Upper lobe of right lung (tissue), 1 donor: Measurements from ENCODE around the gene NDC80. TPM values are rescaled to one million over a fixed set of nuclear protein-coding genes. Genes with fewer than 3 reads are reported as not detected.

Source experiments
- ATAC-seq: fragments of 200-7000 bp; cut with Tn5 transposase; one replicate; pipeline ENCODE4 v1.9.1; 2020; ENCODE audit warnings: mild to moderate bottlenecking, moderate library complexity
- DNase-seq: peaks from one replicate; pipeline ENCODE4 v3.0.0-alpha.2; 2020
- H3K27ac ChIP-seq: fragments of 200-600 bp; one replicate; pipeline ENCODE4 v1.8.0; 2022
- H3K27me3 ChIP-seq: fragments of 200-600 bp; one replicate; pipeline ENCODE4 v1.8.0; 2022; ENCODE audit warnings: mild to moderate bottlenecking
- H3K36me3 ChIP-seq: fragments of 200-600 bp; one replicate; pipeline ENCODE4 v1.8.0; 2022
- H3K4me1 ChIP-seq: fragments of 200-600 bp; one replicate; pipeline ENCODE4 v1.8.0; 2022
- H3K4me3 ChIP-seq: fragments of 200-600 bp; one replicate; pipeline ENCODE4 v1.8.0; 2022; ENCODE audit warnings: mild to moderate bottlenecking
- H3K9me3 ChIP-seq: fragments of 200-600 bp; one replicate; pipeline ENCODE4 v1.8.0; 2022
- CTCF ChIP-seq: fragments of 200-600 bp; IDR thresholded peaks from one replicate; pipeline ENCODE4 v1.8.0; 2022; ENCODE audit warnings: antibody characterized with exemption
- intact Hi-C: fragments of 100-400 bp; cut with DNase I; formaldehyde crosslinking; loops from one replicate; pipeline ENCODE4 v1.11.0; 2022
- total RNA-seq: library from RNA; stranded (reverse); fragmentation: NEBNext Ultra II Directional; extraction: Animal tissue kit (Norgen Biotek cat#: 25700); gene quantifications from one replicate; pipeline ENCODE4 v1.2.1, GENCODE V29; 2021
- donor health status: DM: no; HTN: yes; CAD: no; lungs with severe emphysema.

NDC80 gene
- total RNA-seq, 1 donor from 2014 or later = 0.69 TPM

GRCh38 chr18:2547477-2548087 lies 23.8 kb upstream of the NDC80 start:
- Histone ChIP-seq H3K27me3 (no peaks in the 10 kb centered on the region), H3K36me3 (peaks cover 12% of the 10 kb centered on the region), H3K27ac (no peak overlapping the region), H3K4me1 (no peaks in the 10 kb centered on the region), H3K4me3 (no peak overlapping the region), H3K9me3 (no peaks in the 10 kb centered on the region)
- ATAC-seq (peak; percentile 61), DNase-seq (no peak)
- intact Hi-C loops = no loop called here
- TF ChIP-seq CTCF = peak; percentile 62

GRCh38 chr18:2549462-2549861 lies 21.9 kb upstream of the NDC80 start:
- no peaks in the 10 kb centered on the region for H3K9me3 ChIP-seq
- H3K4me3 ChIP-seq = no peak overlapping the region
- no peak for ATAC-seq
- H3K27me3 ChIP-seq = no peaks in the 10 kb centered on the region
- intact Hi-C loops = no loop called here
- H3K4me1 ChIP-seq = no peaks in the 10 kb centered on the region
- peaks cover 12% of the 10 kb centered on the region for H3K36me3 ChIP-seq
- TF ChIP-seq CTCF = no peak
- no peak overlapping the region for H3K27ac ChIP-seq
- DNase-seq = no peak

- no peak for ATAC-seq
Measured at GRCh38 chr18:2551425-2551824, 19.9 kb upstream of the NDC80 start.

GRCh38 chr18:2554696-2555095 lies 16.7 kb upstream of the NDC80 start:
- no peak for DNase-seq
- intact Hi-C loops = no loop called here
- Histone ChIP-seq H3K4me3 (no peak overlapping the region), H3K27ac (no peak overlapping the region), H3K36me3 (peaks cover 8% of the 10 kb centered on the region), H3K4me1 (no peaks in the 10 kb centered on the region), H3K9me3 (no peaks in the 10 kb centered on the region), H3K27me3 (no peaks in the 10 kb centered on the region)
- ATAC-seq = no peak
- no peak for TF ChIP-seq CTCF

More at GRCh38 chr18:2551425-2551824, 19.9 kb upstream of the NDC80 start:
- no peaks in the 10 kb centered on the region for H3K27me3 ChIP-seq
- no peak overlapping the region for H3K27ac ChIP-seq
- no peak for DNase-seq
- peaks cover 12% of the 10 kb centered on the region for H3K36me3 ChIP-seq
- TF ChIP-seq CTCF = no peak
- H3K4me3 ChIP-seq = no peak overlapping the region
- H3K9me3 ChIP-seq = no peaks in the 10 kb centered on the region
- intact Hi-C loops = no loop called here
- H3K4me1 ChIP-seq = no peaks in the 10 kb centered on the region

GRCh38 chr18:2555895-2556294 lies 15.5 kb upstream of the NDC80 start:
- H3K27me3 ChIP-seq = no peaks in the 10 kb centered on the region
- no peak for ATAC-seq
- intact Hi-C loops = no loop called here
- TF ChIP-seq CTCF = no peak
- H3K27ac ChIP-seq = no peak overlapping the region
- no peaks in the 10 kb centered on the region for H3K4me1 ChIP-seq
- no peak overlapping the region for H3K4me3 ChIP-seq
- H3K36me3 ChIP-seq = peaks cover 8% of the 10 kb centered on the region
- H3K9me3 ChIP-seq = no peaks in the 10 kb centered on the region
- DNase-seq = no peak

GRCh38 chr18:2557536-2557935 lies 13.8 kb upstream of the NDC80 start:
- TF ChIP-seq CTCF = no peak
- Histone ChIP-seq H3K36me3 (peaks cover 13% of the 10 kb centered on the region), H3K9me3 (no peaks in the 10 kb centered on the region), H3K4me1 (no peaks in the 10 kb centered on the region), H3K27ac (no peak overlapping the region), H3K4me3 (no peak overlapping the region), H3K27me3 (no peaks in the 10 kb centered on the region)
- DNase-seq (no peak), ATAC-seq (no peak)
- intact Hi-C loops = no loop called here
